Measurements from ENCODE around the gene KIRREL1.

The KIRREL1 gene

GRCh38 chr1:158007667-158008386 is 14.4 kb downstream of the KIRREL1 start:
- DNase-seq = no peak

GRCh38 chr1:158008630-158009029 is 15.2 kb downstream of the KIRREL1 start:
- no peak for DNase-seq

- no peak for DNase-seq
These were observed 18.3 kb downstream of the KIRREL1 start for GRCh38 chr1:158011714-158012113.

- DNase-seq = no peak
These were observed 20.6 kb downstream of the KIRREL1 start for GRCh38 chr1:158013840-158014730.

GRCh38 chr1:158014731-158015320 is 21.4 kb downstream of the KIRREL1 start:
- DNase-seq = no peak

GRCh38 chr1:158016651-158017335 is 23.3 kb downstream of the KIRREL1 start:
- no peak for DNase-seq

- no peak for DNase-seq
These were observed 24.6 kb downstream of the KIRREL1 start for GRCh38 chr1:158017800-158018595.

GRCh38 chr1:158019171-158019868 is 25.9 kb downstream of the KIRREL1 start:
- DNase-seq = no peak

GRCh38 chr1:158020259-158020885 is 26.9 kb downstream of the KIRREL1 start:
- DNase-seq = no peak

GRCh38 chr1:158020886-158021620 is 27.6 kb downstream of the KIRREL1 start:
- DNase-seq = no peak

GRCh38 chr1:158021721-158022120 is 28.3 kb downstream of the KIRREL1 start:
- no peak for DNase-seq

- no peak for DNase-seq
These were observed 29.3 kb downstream of the KIRREL1 start for GRCh38 chr1:158022554-158023312.

- DNase-seq = no peak
These were observed 31.3 kb downstream of the KIRREL1 start for GRCh38 chr1:158024737-158025136.

- no peak for DNase-seq
These were observed 32.3 kb downstream of the KIRREL1 start for GRCh38 chr1:158025576-158026230.

- no peak for DNase-seq
These were observed 33.2 kb downstream of the KIRREL1 start for GRCh38 chr1:158026651-158027050.

- DNase-seq = no peak
These were observed 34.1 kb downstream of the KIRREL1 start for GRCh38 chr1:158027508-158027907.

GRCh38 chr1:158028969-158029368 is 35.5 kb downstream of the KIRREL1 start:
- DNase-seq = no peak

GRCh38 chr1:158035014-158035413 is 41.6 kb downstream of the KIRREL1 start:
- DNase-seq = no peak

GRCh38 chr1:158035976-158036583 is 42.6 kb downstream of the KIRREL1 start:
- DNase-seq = no peak
